ENCODE measurements around the gene HOOK2.
"Not testable (repeated sequence)": the region's sequence is repeated elsewhere in the genome, so short reads cannot be mapped to it uniquely, and the experiment has no call there.

HOOK2 gene

GRCh38 chr19:12720296-12720695 lies 55.1 kb downstream of the HOOK2 start:
- no peak for DNase-seq

GRCh38 chr19:12715929-12716328 lies 59.4 kb downstream of the HOOK2 start:
- no peak for DNase-seq

GRCh38 chr19:12715102-12715501 lies 60.2 kb downstream of the HOOK2 start:
- no peak for DNase-seq

GRCh38 chr19:12713304-12713703 lies 62.0 kb downstream of the HOOK2 start:
- not testable (repeated sequence) for DNase-seq

Measured in NCI-H1105 treated with DMSO at 0.1 percent for 48 hours (cell line).